HAP-1 (cell line): ENCODE data around the gene HTR3A.
A peak's percentile ranks its signal among the peaks of the same experiment; 100 is the strongest.

Experiments used
- DNase-seq, 2 experiments: peaks; one replicate each; pipeline ENCODE4 v3.0.0-alpha.2; 2016 to 2020; ENCODE audit warnings: low spot score in 2 of 2
- H3K27me3 ChIP-seq: fragments of 250-450 bp; sonication (Bioruptor Pico); 2 replicates; pipeline ENCODE4 v1.5.1; 2020; ENCODE audit warnings: low read depth, mild to moderate bottlenecking, moderate library complexity
- H3K36me3 ChIP-seq: fragments of 250-450 bp; sonication (Bioruptor Pico); replicated peaks from 2 replicates; pipeline ENCODE4 v1.5.1; 2020; ENCODE audit warnings: mild to moderate bottlenecking
- H3K4me1 ChIP-seq: fragments of 250-450 bp; sonication (Bioruptor Pico); 2 replicates; pipeline ENCODE4 v1.5.1; 2020; ENCODE audit warnings: mild to moderate bottlenecking
- H3K4me3 ChIP-seq: fragments of 250-450 bp; sonication (Bioruptor Pico); 2 replicates; pipeline ENCODE4 v1.5.1; 2020; ENCODE audit warnings: mild to moderate bottlenecking, moderate library complexity
- H3K9me3 ChIP-seq: fragments of 250-450 bp; sonication (Bioruptor Pico); 2 replicates; pipeline ENCODE4 v1.5.1; 2020; ENCODE audit warnings: mild to moderate bottlenecking, moderate library complexity
- in situ Hi-C: fragments of 300-500 bp; cut with MboI; formaldehyde crosslinking; loops from 3 replicates; pipeline ENCODE4 v1.14.3; 2020; ENCODE audit warnings: low sequenced_read_pairs, inconsistent platforms, mixed read lengths

HTR3A gene

GRCh38 chr11:114015117-114015516, 40.2 kb downstream of the HTR3A start:
- peaks cover 6% of the 10 kb centered on the region; the same call in 1 of the 2 replicates for H3K27me3 ChIP-seq
- in situ Hi-C loops: no loop called here
- DNase-seq: no peak

GRCh38 chr11:114016986-114017385, 42.1 kb downstream of the HTR3A start:
- no peak overlapping the region for H3K4me3 ChIP-seq
- no peaks in the 10 kb centered on the region for H3K4me1 ChIP-seq
- no peaks in the 10 kb centered on the region for H3K36me3 ChIP-seq
- no peak for DNase-seq
- no peaks in the 10 kb centered on the region; the same call in 1 of the 2 replicates for H3K27me3 ChIP-seq
- H3K9me3 ChIP-seq: no peaks in the 10 kb centered on the region
- in situ Hi-C loops: no loop called here

More at GRCh38 chr11:114015117-114015516, 40.2 kb downstream of the HTR3A start:
- no peaks in the 10 kb centered on the region for H3K36me3 ChIP-seq
- no peak overlapping the region for H3K4me3 ChIP-seq
- no peaks in the 10 kb centered on the region for H3K4me1 ChIP-seq
- no peaks in the 10 kb centered on the region for H3K9me3 ChIP-seq

- Histone ChIP-seq H3K4me3 (no peak overlapping the region), H3K4me1 (no peaks in the 10 kb centered on the region), H3K36me3 (no peaks in the 10 kb centered on the region), H3K9me3 (no peaks in the 10 kb centered on the region), H3K27me3 (no peaks in the 10 kb centered on the region; the same call in 1 of the 2 replicates)
- in situ Hi-C loops: no loop called here
- DNase-seq: no peak
Observed at GRCh38 chr11:114017723-114018122, 42.8 kb downstream of the HTR3A start.

GRCh38 chr11:114019046-114019445, 44.1 kb downstream of the HTR3A start:
- in situ Hi-C loops: no loop called here
- H3K27me3 ChIP-seq: no peaks in the 10 kb centered on the region; the same call in 1 of the 2 replicates

GRCh38 chr11:114019574-114019973, 44.7 kb downstream of the HTR3A start:
- no peak for DNase-seq
- in situ Hi-C loops: no loop called here
- Histone ChIP-seq H3K36me3 (no peaks in the 10 kb centered on the region), H3K4me3 (no peak overlapping the region), H3K27me3 (no peaks in the 10 kb centered on the region; the same call in 1 of the 2 replicates), H3K9me3 (no peaks in the 10 kb centered on the region), H3K4me1 (no peaks in the 10 kb centered on the region)

More at GRCh38 chr11:114019046-114019445, 44.1 kb downstream of the HTR3A start:
- Histone ChIP-seq H3K4me3 (no peak overlapping the region), H3K9me3 (no peaks in the 10 kb centered on the region), H3K36me3 (no peaks in the 10 kb centered on the region), H3K4me1 (no peaks in the 10 kb centered on the region)
- no peak for DNase-seq

GRCh38 chr11:114025329-114025907, 50.5 kb downstream of the HTR3A start:
- Histone ChIP-seq H3K36me3 (no peaks in the 10 kb centered on the region), H3K4me3 (no peak overlapping the region), H3K4me1 (no peaks in the 10 kb centered on the region), H3K27me3 (no peaks in the 10 kb centered on the region; the same call in 1 of the 2 replicates), H3K9me3 (no peaks in the 10 kb centered on the region)
- in situ Hi-C loops: no loop called here
- DNase-seq: no peak

- no peak overlapping the region for H3K4me3 ChIP-seq
- H3K4me1 ChIP-seq: no peaks in the 10 kb centered on the region
- no peaks in the 10 kb centered on the region for H3K9me3 ChIP-seq
- no peaks in the 10 kb centered on the region; the same call in 1 of the 2 replicates for H3K27me3 ChIP-seq
- in situ Hi-C loops: no loop called here
- DNase-seq: peak; percentile 10 to 13
- no peaks in the 10 kb centered on the region for H3K36me3 ChIP-seq
Observed at GRCh38 chr11:114026355-114026754, 51.4 kb downstream of the HTR3A start.

- Histone ChIP-seq H3K9me3 (no peaks in the 10 kb centered on the region), H3K4me1 (no peaks in the 10 kb centered on the region), H3K4me3 (no peak overlapping the region), H3K27me3 (peaks cover 3% of the 10 kb centered on the region; the same call in 1 of the 2 replicates), H3K36me3 (no peaks in the 10 kb centered on the region)
- in situ Hi-C loops: no loop called here
- no peak for DNase-seq
Observed at GRCh38 chr11:114027391-114027790, 52.5 kb downstream of the HTR3A start.

- H3K4me1 ChIP-seq: no peaks in the 10 kb centered on the region
- H3K27me3 ChIP-seq: peaks cover 3% of the 10 kb centered on the region; the same call in 1 of the 2 replicates
- in situ Hi-C loops: no loop called here
- H3K36me3 ChIP-seq: no peaks in the 10 kb centered on the region
- no peak overlapping the region for H3K4me3 ChIP-seq
- H3K9me3 ChIP-seq: no peaks in the 10 kb centered on the region
- DNase-seq: no peak
Observed at GRCh38 chr11:114027926-114028325, 53.0 kb downstream of the HTR3A start.

GRCh38 chr11:114031246-114031966, 56.5 kb downstream of the HTR3A start:
- no peaks in the 10 kb centered on the region for H3K36me3 ChIP-seq
- H3K4me3 ChIP-seq: no peak overlapping the region
- H3K27me3 ChIP-seq: peaks cover 3% of the 10 kb centered on the region; the same call in 1 of the 2 replicates
- no peaks in the 10 kb centered on the region for H3K4me1 ChIP-seq
- in situ Hi-C loops: no loop called here
- H3K9me3 ChIP-seq: no peaks in the 10 kb centered on the region
- DNase-seq: no peak

- Histone ChIP-seq H3K4me3 (no peak overlapping the region), H3K27me3 (peaks cover 3% of the 10 kb centered on the region; the same call in 1 of the 2 replicates)
- in situ Hi-C loops: no loop called here
Observed at GRCh38 chr11:114031967-114032320, 57.0 kb downstream of the HTR3A start.

GRCh38 chr11:114033066-114033465, 58.2 kb downstream of the HTR3A start:
- Histone ChIP-seq H3K4me1 (no peaks in the 10 kb centered on the region), H3K27me3 (0 out of 2 replicates have a peak, but pooled peaks cover 3% of the 10 kb centered on the region), H3K4me3 (no peak overlapping the region), H3K9me3 (no peaks in the 10 kb centered on the region), H3K36me3 (no peaks in the 10 kb centered on the region)
- no peak for DNase-seq
- in situ Hi-C loops: no loop called here

More at GRCh38 chr11:114031967-114032320, 57.0 kb downstream of the HTR3A start:
- H3K36me3 ChIP-seq: no peaks in the 10 kb centered on the region
- no peaks in the 10 kb centered on the region for H3K9me3 ChIP-seq
- H3K4me1 ChIP-seq: no peaks in the 10 kb centered on the region
- DNase-seq: no peak

GRCh38 chr11:114033572-114033971, 58.7 kb downstream of the HTR3A start:
- Histone ChIP-seq H3K4me1 (no peaks in the 10 kb centered on the region), H3K4me3 (no peak overlapping the region), H3K27me3 (0 out of 2 replicates have a peak, but pooled peaks cover 3% of the 10 kb centered on the region), H3K36me3 (no peaks in the 10 kb centered on the region), H3K9me3 (no peaks in the 10 kb centered on the region)
- no peak for DNase-seq
- in situ Hi-C loops: no loop called here

- Histone ChIP-seq H3K27me3 (0 out of 2 replicates have a peak, but pooled peaks cover 3% of the 10 kb centered on the region), H3K4me1 (no peaks in the 10 kb centered on the region), H3K9me3 (no peaks in the 10 kb centered on the region), H3K36me3 (no peaks in the 10 kb centered on the region), H3K4me3 (no peak overlapping the region)
- no peak for DNase-seq
- in situ Hi-C loops: no loop called here
Observed at GRCh38 chr11:114034956-114035355, 60.0 kb downstream of the HTR3A start.
